HG03196 (cell line): ENCODE data around the gene RHOBTB1.
"Not testable (repeated sequence)": the region's sequence is repeated elsewhere in the genome, so short reads cannot be mapped to it uniquely, and the experiment has no call there.

ENCODE experiments used
- ATAC-seq: cut with Tn5 transposase; IDR thresholded peaks from one replicate; pipeline ENCODE4 v1.9.1; 2021; ENCODE audit not compliant: unreplicated experiment

RHOBTB1 gene

GRCh38 chr10:60944058-60944909, at the start of gene RHOBTB1:
TSS of gene RHOBTB1 (minus strand) at chr10:60944185. CDS start at chr10:60911542, 32,643 bp downstream.
- peak; percentile 62 for ATAC-seq

- no peak for ATAC-seq
Observed at GRCh38 chr10:60992636-60993035, 48.7 kb upstream of the RHOBTB1 start.

- no peak for ATAC-seq
Observed at GRCh38 chr10:60990663-60991062, 46.7 kb upstream of the RHOBTB1 start.

- no peak for ATAC-seq
Observed at GRCh38 chr10:60989400-60989876, 45.5 kb upstream of the RHOBTB1 start.

GRCh38 chr10:60986791-60987190, 42.8 kb upstream of the RHOBTB1 start:
- no peak for ATAC-seq

- ATAC-seq = no peak
Observed at GRCh38 chr10:60985951-60986350, 42.0 kb upstream of the RHOBTB1 start.

GRCh38 chr10:60980997-60981396, 37.0 kb upstream of the RHOBTB1 start:
- ATAC-seq = no peak

- no peak for ATAC-seq
Observed at GRCh38 chr10:60979667-60980104, 35.7 kb upstream of the RHOBTB1 start.

GRCh38 chr10:60978287-60979115, 34.5 kb upstream of the RHOBTB1 start:
- no peak for ATAC-seq

- no peak for ATAC-seq
Observed at GRCh38 chr10:60977161-60978122, 33.5 kb upstream of the RHOBTB1 start.

GRCh38 chr10:60976687-60977086, 32.7 kb upstream of the RHOBTB1 start:
- ATAC-seq = no peak

- ATAC-seq = no peak
Observed at GRCh38 chr10:60975716-60976115, 31.7 kb upstream of the RHOBTB1 start.

- no peak for ATAC-seq
Observed at GRCh38 chr10:60974463-60975149, 30.6 kb upstream of the RHOBTB1 start.

- ATAC-seq = no peak
Observed at GRCh38 chr10:60973086-60973485, 29.1 kb upstream of the RHOBTB1 start.

- ATAC-seq = not testable (repeated sequence)
Observed at GRCh38 chr10:60972181-60972580, 28.2 kb upstream of the RHOBTB1 start.

GRCh38 chr10:60970526-60970925, 26.5 kb upstream of the RHOBTB1 start:
- ATAC-seq = no peak

- no peak for ATAC-seq
Observed at GRCh38 chr10:60968504-60968903, 24.5 kb upstream of the RHOBTB1 start.

GRCh38 chr10:60967854-60968484, 24.0 kb upstream of the RHOBTB1 start:
- ATAC-seq = no peak

GRCh38 chr10:60967260-60967659, 23.3 kb upstream of the RHOBTB1 start:
- ATAC-seq = no peak

- ATAC-seq = no peak
Observed at GRCh38 chr10:60965696-60966095, 21.7 kb upstream of the RHOBTB1 start.
